A549 (cell line): ENCODE results near the gene SKIC2.

Experiments used
- EHMT2 ChIP-seq: fragments of 200-600 bp; sonication (generic); IDR thresholded peaks from 2 replicates; pipeline ENCODE4 v1.6.1; 2016; ENCODE audit warnings: antibody characterized with exemption, low read depth, mild to moderate bottlenecking, moderate library complexity
- ESRRA ChIP-seq: fragments of 150-350 bp; IDR thresholded peaks from 2 replicates; pipeline ENCODE4 v1.6.1; 2014; ENCODE audit warnings: mild to moderate bottlenecking, low read length, borderline replicate concordance
- POLR2A ChIP-seq: IDR thresholded peaks from 2 replicates; pipeline ENCODE4 v1.6.1; 2012; ENCODE audit warnings: mild to moderate bottlenecking, low read length
- RFX5 ChIP-seq: fragments of 450-650 bp; IDR thresholded peaks from 2 replicates; pipeline ENCODE4 v1.7.1; 2014; ENCODE audit warnings: antibody characterized with exemption, mild to moderate bottlenecking, moderate library complexity
- SMC3 ChIP-seq: fragments of >200 bp; sonication (Bioruptor Twin); formaldehyde crosslinking; IDR thresholded peaks from 3 replicates; pipeline ENCODE4 v1.6.1; 2018; ENCODE audit warnings: inconsistent platforms
- ZNF302 ChIP-seq: fragments of 250-450 bp; sonication (Bioruptor Pico); IDR thresholded peaks from 2 replicates; pipeline ENCODE4 v1.9.0; 2021; ENCODE audit warnings: inconsistent platforms, mild to moderate bottlenecking, moderate library complexity
- TF ChIP-seq, protein P1 (sequence below): fragments of >200 bp; sonication (Bioruptor Twin); formaldehyde crosslinking; IDR thresholded peaks from 3 replicates; pipeline ENCODE4 v1.5.1; 2016

DNA sequence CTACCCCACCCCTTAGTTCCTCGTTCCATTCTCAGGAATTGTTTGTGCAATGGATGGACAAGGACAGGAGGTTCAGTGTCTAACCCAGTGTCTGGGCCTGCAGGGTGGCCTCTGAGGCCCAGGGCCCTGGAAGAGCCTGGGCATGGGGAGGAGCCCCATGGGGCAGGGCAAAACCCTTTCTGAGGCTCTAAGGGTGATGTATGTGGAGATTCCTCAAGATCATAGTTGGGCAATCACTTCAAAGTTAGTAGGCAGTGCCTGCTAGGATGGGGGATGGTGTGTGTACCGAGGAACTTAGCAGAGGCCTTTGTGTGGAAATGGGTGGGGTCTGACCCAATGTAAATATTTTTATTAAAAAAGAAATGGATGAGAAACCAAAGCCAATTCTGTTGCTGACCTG is 38.2 kb upstream of the SKIC2 start:
- TF ChIP-seq POLR2A = no peak
- TF ChIP-seq, protein P1, sequence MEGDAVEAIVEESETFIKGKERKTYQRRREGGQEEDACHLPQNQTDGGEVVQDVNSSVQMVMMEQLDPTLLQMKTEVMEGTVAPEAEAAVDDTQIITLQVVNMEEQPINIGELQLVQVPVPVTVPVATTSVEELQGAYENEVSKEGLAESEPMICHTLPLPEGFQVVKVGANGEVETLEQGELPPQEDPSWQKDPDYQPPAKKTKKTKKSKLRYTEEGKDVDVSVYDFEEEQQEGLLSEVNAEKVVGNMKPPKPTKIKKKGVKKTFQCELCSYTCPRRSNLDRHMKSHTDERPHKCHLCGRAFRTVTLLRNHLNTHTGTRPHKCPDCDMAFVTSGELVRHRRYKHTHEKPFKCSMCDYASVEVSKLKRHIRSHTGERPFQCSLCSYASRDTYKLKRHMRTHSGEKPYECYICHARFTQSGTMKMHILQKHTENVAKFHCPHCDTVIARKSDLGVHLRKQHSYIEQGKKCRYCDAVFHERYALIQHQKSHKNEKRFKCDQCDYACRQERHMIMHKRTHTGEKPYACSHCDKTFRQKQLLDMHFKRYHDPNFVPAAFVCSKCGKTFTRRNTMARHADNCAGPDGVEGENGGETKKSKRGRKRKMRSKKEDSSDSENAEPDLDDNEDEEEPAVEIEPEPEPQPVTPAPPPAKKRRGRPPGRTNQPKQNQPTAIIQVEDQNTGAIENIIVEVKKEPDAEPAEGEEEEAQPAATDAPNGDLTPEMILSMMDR = no peak
- no peak for TF ChIP-seq ESRRA
- TF ChIP-seq ZNF302 (CRISPR knock-in tag) = no peak
- no peak for TF ChIP-seq SMC3
- TF ChIP-seq EHMT2 = no peak
- TF ChIP-seq RFX5 = no peak
